CD1c-positive myeloid dendritic cell (primary cell): ENCODE data around the gene ARMC9.
"Not testable (repeated sequence)": the region's sequence is repeated elsewhere in the genome, so short reads cannot be mapped to it uniquely, and the experiment has no call there.

Experiments
- DNase-seq: peaks from one replicate; pipeline ENCODE4 v3.0.0-alpha.2; 2016; ENCODE audit errors: extremely low spot score

ARMC9 gene, protein sequence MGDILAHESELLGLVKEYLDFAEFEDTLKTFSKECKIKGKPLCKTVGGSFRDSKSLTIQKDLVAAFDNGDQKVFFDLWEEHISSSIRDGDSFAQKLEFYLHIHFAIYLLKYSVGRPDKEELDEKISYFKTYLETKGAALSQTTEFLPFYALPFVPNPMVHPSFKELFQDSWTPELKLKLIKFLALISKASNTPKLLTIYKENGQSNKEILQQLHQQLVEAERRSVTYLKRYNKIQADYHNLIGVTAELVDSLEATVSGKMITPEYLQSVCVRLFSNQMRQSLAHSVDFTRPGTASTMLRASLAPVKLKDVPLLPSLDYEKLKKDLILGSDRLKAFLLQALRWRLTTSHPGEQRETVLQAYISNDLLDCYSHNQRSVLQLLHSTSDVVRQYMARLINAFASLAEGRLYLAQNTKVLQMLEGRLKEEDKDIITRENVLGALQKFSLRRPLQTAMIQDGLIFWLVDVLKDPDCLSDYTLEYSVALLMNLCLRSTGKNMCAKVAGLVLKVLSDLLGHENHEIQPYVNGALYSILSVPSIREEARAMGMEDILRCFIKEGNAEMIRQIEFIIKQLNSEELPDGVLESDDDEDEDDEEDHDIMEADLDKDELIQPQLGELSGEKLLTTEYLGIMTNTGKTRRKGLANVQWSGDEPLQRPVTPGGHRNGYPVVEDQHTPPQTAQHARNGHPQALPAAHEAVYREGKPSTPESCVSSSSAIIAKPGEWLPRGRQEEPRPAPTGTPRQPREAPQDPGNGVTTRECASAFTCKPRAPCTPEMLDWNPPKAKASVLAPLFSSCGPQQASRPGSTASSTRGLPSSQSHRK

GRCh38 chr2:231198291-231199173 lies at the start of gene ARMC9:
TSS of gene ARMC9 (plus strand) at chr2:231198631. CDS start at chr2:231206239, 7,608 bp downstream.
- peak; percentile 88 for DNase-seq

DNA sequence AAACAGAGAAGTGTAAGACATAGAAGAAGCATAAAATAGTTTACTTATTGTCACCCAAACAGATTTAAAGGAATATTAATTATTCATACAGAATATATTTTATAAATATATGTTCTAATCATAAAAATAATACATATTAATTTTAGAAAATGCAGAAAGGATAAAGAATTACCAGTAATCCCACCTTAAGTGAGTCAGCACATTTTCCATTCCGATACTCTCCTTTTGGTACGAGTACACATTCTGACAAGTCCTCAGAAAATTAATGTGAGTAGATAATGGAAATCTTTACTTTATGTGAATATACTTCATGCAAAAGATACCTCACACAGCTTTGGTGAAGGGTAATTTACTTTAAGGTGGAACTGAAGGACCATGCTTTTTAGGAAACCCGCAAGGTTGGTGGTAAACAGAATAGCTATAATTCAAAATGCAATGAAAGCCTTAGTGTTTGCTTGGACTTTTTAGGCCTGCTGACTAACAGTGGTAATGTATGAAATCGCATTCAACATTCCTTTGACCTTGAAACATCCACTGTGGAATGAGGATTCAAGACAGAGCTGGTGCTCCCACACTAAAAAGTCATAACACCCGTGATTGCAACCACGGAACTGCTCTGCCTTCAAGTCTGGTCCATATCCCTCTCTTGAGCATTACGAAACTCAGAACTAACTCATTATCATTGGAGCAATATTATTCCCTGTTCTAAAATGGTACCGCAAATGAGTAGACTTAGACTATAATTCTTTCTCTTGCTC lies 45.5 kb upstream of the ARMC9 start:
- no peak for DNase-seq

DNA sequence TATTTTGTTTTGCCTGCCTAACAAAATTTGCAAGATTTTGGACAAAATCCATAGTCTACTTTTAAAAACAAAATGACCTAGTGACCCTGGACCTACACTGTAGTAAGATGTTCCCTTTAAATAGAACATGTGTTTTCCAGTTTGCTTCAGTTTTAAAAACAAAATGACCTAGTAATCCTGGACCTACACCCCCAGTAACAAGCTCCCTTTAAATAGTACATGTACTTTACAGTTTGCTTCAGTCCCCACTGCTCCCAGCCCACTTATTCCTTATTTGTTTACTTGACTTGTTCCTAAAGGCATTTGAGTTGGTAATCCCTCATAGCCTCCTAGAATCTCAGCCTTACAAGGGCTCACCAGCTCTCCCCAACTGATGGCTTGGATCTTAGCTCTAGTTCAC lies 39.1 kb upstream of the ARMC9 start:
- DNase-seq = no peak

GRCh38 chr2:231160701-231161100 lies 37.7 kb upstream of the ARMC9 start:
- DNase-seq = no peak

- no peak for DNase-seq
Observed at GRCh38 chr2:231161252-231161839, 37.1 kb upstream of the ARMC9 start.

DNA sequence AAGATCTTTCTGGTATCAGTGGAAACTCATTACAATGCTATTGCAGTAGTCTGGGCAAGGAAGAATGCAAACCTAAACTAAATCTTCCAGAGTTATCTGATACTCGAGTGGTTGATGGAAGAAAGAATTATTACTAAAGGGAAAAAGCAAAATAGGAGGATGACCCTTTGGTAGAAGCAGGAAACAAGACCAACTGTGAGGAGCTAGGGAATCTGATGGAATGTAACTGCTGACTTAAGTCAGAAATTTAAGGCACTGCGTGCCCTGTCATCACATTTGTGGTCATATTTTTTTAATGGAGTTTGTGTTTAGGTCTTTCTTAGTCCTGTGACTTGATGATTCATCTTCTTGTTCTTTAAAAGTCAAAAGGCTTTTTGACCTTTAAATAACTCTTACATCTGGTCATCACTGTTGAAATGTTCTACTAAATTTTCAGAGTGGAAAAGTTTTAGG lies 36.5 kb upstream of the ARMC9 start:
- peak; percentile 26 for DNase-seq

DNA sequence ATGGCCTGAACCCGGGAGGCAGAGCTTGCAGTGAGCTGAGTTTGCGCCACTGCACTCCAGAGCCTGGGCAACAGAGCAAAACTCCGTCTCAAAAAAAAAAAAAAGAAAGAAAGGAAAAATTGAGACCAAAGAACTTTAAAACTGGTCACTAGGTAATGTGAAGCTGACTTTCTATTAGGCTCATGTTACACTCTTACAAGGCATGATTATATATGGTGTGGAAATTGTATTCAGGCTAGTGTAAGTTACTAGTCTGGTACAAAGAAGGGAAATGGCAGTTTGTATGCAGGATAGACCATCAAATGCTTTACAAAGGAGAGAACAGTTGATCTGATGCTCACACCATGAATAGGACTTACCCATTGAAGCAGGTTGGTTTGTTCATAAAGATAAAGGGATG lies 35.4 kb upstream of the ARMC9 start:
- no peak for DNase-seq

GRCh38 chr2:231163414-231164095 lies 34.9 kb upstream of the ARMC9 start:
- DNase-seq = no peak

DNA sequence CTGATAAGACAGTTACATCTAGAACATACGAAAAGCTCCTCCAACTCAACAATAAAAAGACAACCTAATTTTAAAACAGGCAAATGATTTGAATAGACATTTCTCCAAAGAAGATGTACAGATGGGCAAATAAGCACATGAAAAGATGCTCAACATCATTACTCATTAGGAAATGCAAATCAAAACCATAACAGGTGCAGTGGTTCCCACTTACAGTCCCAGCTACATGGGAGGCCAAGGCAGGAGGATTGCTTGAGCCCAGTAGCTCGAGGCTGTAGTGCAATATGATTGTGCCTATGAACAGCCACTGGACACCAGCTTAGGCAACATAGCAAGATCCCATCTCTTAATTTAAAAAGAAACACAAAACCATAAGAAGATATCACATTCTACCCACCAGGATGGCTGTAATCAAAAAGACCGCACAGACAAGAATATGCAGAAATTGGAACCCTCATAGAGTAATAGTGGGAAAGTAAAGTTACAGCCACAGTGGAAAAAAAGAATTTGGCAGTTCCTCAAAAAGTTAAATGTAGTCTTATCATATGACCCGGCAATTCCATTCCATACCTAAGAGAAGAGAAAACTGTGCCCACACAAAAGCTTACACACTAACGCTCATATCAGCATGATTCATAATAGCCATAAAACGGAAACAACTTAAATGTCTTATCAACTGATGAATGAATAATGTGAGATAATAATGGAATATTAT lies 30.5 kb upstream of the ARMC9 start:
- DNase-seq = no peak

DNA sequence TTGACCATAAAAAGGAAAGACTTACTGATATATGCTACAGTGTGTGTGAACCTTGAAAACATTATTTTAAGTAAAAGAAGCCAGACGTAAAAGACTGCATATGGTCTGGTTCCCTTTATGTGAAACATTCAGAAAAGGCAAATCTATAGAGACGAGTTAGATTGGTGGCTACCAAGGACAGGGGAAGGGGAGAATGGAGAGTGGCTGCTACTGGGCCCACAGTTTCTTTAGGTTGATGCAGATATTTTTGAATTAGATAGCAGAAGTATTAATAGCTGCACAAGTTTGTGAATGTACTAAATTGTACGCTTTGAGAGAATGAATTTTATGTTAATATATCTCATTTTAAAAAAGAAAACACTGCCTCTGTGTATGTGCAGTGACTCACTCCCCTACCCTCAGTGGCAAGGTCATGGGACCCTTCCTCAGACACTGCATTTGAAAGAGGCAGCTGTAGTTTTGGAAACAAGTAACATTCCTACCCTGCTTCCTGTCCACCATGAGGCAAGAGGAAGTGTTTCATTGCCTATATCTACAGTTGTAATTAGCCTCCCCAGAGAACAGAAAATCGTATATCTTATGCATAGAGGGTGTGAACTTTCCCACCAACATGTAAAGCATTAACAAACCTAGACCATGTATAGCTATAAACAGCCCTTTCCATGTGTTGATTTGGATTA lies 29.8 kb upstream of the ARMC9 start:
- DNase-seq = no peak

- no peak for DNase-seq
Observed at GRCh38 chr2:231169488-231169887, 28.9 kb upstream of the ARMC9 start.

GRCh38 chr2:231170055-231170454 lies 28.4 kb upstream of the ARMC9 start:
- DNase-seq = no peak

DNA sequence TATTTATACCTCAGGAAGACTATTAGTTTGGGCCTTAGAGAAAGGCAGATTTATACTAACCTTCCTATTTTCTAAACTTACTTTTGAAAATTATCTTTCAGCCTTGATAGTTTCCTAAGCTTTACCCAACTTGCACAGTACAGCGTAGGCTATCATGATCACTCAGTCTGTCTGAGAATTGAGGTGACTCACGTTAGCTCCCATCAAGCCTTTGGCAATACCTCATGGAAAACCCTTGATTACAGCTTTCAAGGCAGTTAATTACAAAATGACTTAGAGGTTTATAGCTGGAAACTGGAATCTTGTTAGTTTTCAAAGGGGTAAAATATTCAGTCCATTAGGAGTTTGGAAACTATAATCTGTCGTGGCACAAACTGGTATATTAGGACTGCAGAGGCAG lies 26.4 kb upstream of the ARMC9 start:
- DNase-seq = no peak

DNA sequence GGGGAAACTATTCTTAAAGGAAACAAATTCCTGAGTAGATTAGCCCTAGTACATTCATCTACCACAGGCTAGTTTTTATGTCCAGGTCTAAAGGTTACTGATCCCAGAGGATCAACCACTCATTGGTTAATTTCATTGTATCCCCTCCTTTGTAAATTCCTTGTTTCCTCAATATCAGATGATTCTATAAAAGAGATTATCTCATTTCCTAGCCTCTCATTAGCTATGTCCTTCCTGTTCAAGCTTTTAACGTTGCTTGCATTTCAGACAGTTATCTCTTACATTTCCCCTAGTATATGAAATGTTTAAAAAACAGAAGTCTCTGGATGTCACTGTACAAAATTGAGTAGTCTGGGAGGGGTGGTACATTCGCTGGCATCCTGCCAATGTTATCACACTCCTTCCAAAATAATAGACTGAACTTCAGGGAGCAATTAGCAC lies 24.2 kb upstream of the ARMC9 start:
- DNase-seq = no peak

- DNase-seq = no peak
Observed at GRCh38 chr2:231176066-231176465, 22.4 kb upstream of the ARMC9 start.

GRCh38 chr2:231177156-231178025 lies 21.0 kb upstream of the ARMC9 start:
- peak; percentile 57 for DNase-seq

DNA sequence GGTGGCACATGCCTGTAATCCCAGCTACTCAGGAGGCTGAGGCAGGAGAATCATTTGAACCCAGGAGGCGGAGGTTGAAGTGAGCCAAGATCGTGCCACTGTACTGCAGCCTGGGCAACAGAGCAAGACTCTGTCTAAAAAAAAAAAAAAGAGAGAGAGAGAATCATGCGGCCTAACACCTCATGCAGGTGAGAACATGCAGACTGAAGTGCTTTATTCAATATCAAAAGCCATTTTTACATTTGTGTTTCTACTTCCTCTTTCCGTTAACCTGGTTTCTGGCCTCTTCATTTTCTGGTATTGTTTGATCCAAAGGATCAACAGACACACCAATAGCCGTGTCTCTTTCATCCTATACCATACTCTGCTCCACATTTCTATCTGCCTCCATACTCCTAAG lies 19.6 kb upstream of the ARMC9 start:
- not testable (repeated sequence) for DNase-seq
